KBM-7 (cell line): ENCODE measurements around the gene ILDR2.
A peak's percentile ranks its signal among the peaks of the same experiment; 100 is the strongest.

ENCODE experiments used
- DNase-seq: peaks from one replicate; pipeline ENCODE4 v3.0.0-alpha.2; 2015
- in situ Hi-C: fragments of 300-500 bp; cut with MboI; formaldehyde crosslinking; loops from 2 replicates; pipeline ENCODE4 v1.14.3; 2020; ENCODE audit warnings: low sequenced_read_pairs, low pct_unique_long_range_greater_than_20kb, mixed read lengths

The ILDR2 gene

GRCh38 chr1:166974647-166975345 lies 544 bp downstream of the ILDR2 start:
- peak; percentile 33 for DNase-seq
- in situ Hi-C loops: no loop called here

- in situ Hi-C loops: no loop called here
- DNase-seq: no peak
Observed at GRCh38 chr1:166972826-166973225, 2.5 kb downstream of the ILDR2 start.

GRCh38 chr1:166972193-166972592 lies 3.1 kb downstream of the ILDR2 start:
- DNase-seq: no peak
- in situ Hi-C loops: no loop called here

GRCh38 chr1:166971252-166971651 lies 4.1 kb downstream of the ILDR2 start:
- in situ Hi-C loops: no loop called here
- DNase-seq: no peak

- DNase-seq: no peak
- in situ Hi-C loops: no loop called here
Observed at GRCh38 chr1:166969074-166969677, 6.2 kb downstream of the ILDR2 start.

GRCh38 chr1:166960858-166961474 lies 14.4 kb downstream of the ILDR2 start:
- no peak for DNase-seq

GRCh38 chr1:166956872-166957271 lies 18.5 kb downstream of the ILDR2 start:
- no peak for DNase-seq
- in situ Hi-C loops: no loop called here

More at GRCh38 chr1:166960858-166961474, 14.4 kb downstream of the ILDR2 start:
- in situ Hi-C loops: no loop called here

GRCh38 chr1:166956057-166956850 lies 19.1 kb downstream of the ILDR2 start:
- DNase-seq: no peak
- in situ Hi-C loops: no loop called here

- DNase-seq: no peak
- in situ Hi-C loops: no loop called here
Observed at GRCh38 chr1:166953491-166953890, 21.8 kb downstream of the ILDR2 start.

- no peak for DNase-seq
- in situ Hi-C loops: no loop called here
Observed at GRCh38 chr1:166952002-166952746, 23.2 kb downstream of the ILDR2 start.

GRCh38 chr1:166951050-166951449 lies 24.3 kb downstream of the ILDR2 start:
- in situ Hi-C loops: no loop called here
- no peak for DNase-seq

- no peak for DNase-seq
- in situ Hi-C loops: no loop called here
Observed at GRCh38 chr1:166950156-166950555, 25.2 kb downstream of the ILDR2 start.

- in situ Hi-C loops: no loop called here
- DNase-seq: no peak
Observed at GRCh38 chr1:166948856-166949350, 26.4 kb downstream of the ILDR2 start.

- in situ Hi-C loops: no loop called here
- DNase-seq: peak; percentile 68
Observed at GRCh38 chr1:166947398-166948043, 27.8 kb downstream of the ILDR2 start.

GRCh38 chr1:166944186-166944967 lies 31.0 kb downstream of the ILDR2 start:
- in situ Hi-C loops: no loop called here
- DNase-seq: peak; percentile 84

GRCh38 chr1:166939741-166940375 lies 35.5 kb downstream of the ILDR2 start:
- no peak for DNase-seq
- in situ Hi-C loops: no loop called here

GRCh38 chr1:166937962-166938361 lies 37.4 kb downstream of the ILDR2 start:
- DNase-seq: no peak
- in situ Hi-C loops: no loop called here
